ENCODE data around the gene MB.

Gene MB

DNA sequence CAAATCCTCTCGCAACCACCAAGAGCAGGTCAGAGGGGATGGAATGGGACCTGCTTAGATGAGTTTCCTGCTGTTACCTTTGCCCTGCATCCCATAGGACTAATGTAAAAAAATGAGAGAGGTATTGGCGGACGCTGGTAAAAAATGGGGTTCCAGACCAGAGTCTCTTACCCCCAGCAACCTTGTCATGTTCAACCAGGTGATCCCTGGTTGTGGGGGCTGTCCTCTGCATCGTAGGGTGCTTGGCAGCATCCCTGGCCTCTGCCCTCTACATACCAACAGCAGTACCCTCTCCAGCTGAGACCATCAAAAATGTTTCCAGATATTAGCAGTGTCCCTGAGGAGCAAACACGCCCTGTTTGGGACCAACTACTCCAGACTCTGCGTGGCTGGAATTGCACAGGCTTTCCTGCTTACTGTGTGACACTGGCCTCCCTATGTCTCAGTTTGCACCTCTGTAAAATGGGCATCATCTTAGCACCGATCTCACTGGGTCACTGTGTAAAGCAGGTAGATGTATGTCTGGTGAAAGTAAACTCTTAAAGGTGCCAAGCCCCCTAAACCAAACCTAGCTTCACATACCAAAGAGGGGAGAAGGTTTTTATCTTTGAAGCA is 32.6 kb upstream of the MB start:
- peak overlapping the region; percentile 75 for H3K4me3 ChIP-seq (replicated peaks; ENCODE audit: low read depth, low read length)
- TF ChIP-seq, protein P1, sequence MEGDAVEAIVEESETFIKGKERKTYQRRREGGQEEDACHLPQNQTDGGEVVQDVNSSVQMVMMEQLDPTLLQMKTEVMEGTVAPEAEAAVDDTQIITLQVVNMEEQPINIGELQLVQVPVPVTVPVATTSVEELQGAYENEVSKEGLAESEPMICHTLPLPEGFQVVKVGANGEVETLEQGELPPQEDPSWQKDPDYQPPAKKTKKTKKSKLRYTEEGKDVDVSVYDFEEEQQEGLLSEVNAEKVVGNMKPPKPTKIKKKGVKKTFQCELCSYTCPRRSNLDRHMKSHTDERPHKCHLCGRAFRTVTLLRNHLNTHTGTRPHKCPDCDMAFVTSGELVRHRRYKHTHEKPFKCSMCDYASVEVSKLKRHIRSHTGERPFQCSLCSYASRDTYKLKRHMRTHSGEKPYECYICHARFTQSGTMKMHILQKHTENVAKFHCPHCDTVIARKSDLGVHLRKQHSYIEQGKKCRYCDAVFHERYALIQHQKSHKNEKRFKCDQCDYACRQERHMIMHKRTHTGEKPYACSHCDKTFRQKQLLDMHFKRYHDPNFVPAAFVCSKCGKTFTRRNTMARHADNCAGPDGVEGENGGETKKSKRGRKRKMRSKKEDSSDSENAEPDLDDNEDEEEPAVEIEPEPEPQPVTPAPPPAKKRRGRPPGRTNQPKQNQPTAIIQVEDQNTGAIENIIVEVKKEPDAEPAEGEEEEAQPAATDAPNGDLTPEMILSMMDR (IDR thresholded peaks at IDR 0.05; ENCODE audit: insufficient read depth, low read length, poor library complexity, severe bottlenecking): no peak
- DNase-seq (ENCODE audit: extremely low read depth, insufficient read length): no peak
- no peaks in the 10 kb centered on the region for H3K36me3 ChIP-seq (ENCODE audit: control insufficient read depth, insufficient read depth, low read length)
- H3K27me3 ChIP-seq (replicated peaks; ENCODE audit: control insufficient read depth, insufficient read depth, low read length): no peaks in the 10 kb centered on the region

DNA sequence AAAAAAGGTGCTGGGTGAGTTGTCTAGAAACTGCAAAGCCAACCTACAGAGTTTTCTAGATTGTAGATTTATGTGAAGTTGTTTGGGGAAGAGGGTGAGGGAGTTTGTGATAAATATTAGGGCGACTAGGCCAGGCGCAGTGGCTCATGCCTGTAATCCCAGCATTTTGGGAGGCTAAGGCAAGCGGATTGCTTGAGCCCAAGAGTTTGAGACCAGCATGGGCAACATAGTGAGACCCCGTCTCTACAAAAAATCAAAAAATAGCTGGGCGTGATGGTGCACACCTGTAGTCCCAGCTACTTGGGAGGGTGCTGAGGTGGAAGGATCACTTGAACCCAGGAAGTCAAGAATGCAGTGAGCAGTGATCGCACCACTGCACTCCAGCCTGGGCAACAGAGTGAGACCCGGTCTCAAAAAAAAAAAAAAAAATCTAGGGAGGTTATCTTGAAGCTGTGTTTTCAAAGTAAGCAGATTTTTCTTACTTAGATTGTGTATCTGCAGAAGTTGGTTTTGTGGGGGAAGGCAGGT is 32.0 kb upstream of the MB start:
- Histone ChIP-seq H3K36me3 (ENCODE audit: control insufficient read depth, insufficient read depth, low read length) (no peaks in the 10 kb centered on the region), H3K27me3 (replicated peaks; ENCODE audit: control insufficient read depth, insufficient read depth, low read length) (no peaks in the 10 kb centered on the region), H3K4me3 (replicated peaks; ENCODE audit: low read depth, low read length) (peak overlapping the region; percentile 75)
- TF ChIP-seq, protein P1 (IDR thresholded peaks at IDR 0.05; ENCODE audit: insufficient read depth, low read length, poor library complexity, severe bottlenecking): no peak
- DNase-seq (ENCODE audit: extremely low read depth, insufficient read length): no peak

DNA sequence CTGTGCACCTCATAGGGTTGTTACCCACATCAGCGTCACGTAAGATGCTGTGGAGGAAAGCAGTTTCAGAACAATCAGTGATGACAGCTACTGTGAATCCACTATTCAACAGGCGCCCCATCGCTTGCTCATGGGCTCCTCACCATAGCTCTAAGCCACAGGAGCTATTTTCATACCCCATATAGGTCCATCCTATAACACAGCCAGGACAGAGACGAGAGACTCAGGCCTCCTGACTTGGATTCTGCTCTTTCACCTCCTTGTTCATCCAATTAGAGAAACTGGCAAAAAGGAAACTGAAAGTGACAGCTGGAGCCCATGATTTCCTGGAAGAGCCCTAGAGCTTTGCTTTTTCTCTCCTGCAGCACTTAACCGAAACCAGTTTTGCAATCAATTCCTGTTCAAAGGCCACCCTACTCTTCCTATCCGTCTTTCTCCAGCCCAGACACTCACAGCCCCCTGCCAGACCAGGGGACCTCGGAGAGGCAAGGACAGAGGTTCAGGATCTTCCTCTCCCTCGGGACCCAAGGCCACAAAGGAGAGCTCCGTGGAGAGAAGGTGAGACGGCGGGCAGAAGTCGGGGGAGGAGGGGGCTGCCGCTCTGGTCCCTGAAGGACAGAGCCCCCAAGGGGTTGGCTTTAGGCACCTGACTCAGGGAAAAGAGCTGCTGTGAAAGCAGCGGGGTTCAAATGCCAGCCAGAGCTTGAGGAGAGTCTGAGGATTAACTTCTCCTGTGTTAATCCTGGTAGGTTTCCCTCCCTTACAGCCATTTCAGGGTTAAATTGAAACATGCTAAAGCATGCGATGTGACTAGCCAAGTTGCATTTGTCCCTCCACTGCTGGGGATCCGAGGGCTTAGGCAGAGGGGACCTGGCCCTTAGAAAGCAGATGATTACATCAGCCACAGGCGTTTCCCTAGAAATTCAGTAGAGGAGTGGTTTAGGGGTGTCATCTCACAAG is 31.2 kb upstream of the MB start, which contains the start of gene APOL6:
Gene APOL6 (plus strand): TSS at position 381 of the 960 bp plus-strand sequence. CDS start 7,980 bp downstream, outside the sequence.
- Histone ChIP-seq H3K4me3 (replicated peaks; ENCODE audit: low read depth, low read length) (peak within 1 kb of the TSS; percentile 75), H3K27me3 (replicated peaks; ENCODE audit: control insufficient read depth, insufficient read depth, low read length) (no peaks in the 10 kb centered on the region), H3K36me3 (ENCODE audit: control insufficient read depth, insufficient read depth, low read length) (no peaks in the 10 kb centered on the region)
- DNase-seq (ENCODE audit: extremely low read depth, insufficient read length): peak; percentile 72
- TF ChIP-seq, protein P1 (IDR thresholded peaks at IDR 0.05; ENCODE audit: insufficient read depth, low read length, poor library complexity, severe bottlenecking): no peak

DNA sequence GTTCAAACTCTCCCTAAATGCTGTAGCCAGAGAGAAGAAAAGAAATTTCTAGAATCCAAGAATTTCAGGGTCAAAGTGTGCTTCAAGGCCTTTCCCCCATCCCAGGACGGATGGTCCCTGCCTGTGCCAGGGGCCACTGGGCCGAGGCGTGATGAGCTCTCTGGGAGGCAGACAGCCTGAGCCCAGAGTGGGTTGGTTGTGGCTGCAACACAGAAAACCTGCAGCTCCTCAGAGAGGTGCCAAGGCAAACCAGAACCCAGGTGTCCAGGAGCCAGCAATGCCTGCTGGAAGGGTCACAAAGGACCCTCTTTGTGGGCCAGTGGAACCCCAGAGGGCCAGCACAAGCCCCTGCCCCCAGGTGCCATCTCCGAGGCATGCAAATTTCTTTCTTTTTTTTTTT is 28.5 kb upstream of the MB start:
- H3K36me3 ChIP-seq (ENCODE audit: control insufficient read depth, insufficient read depth, low read length): no peaks in the 10 kb centered on the region
- DNase-seq (ENCODE audit: extremely low read depth, insufficient read length): no peak
- H3K4me3 ChIP-seq (replicated peaks; ENCODE audit: low read depth, low read length): no peak overlapping the region
- TF ChIP-seq, protein P1 (IDR thresholded peaks at IDR 0.05; ENCODE audit: insufficient read depth, low read length, poor library complexity, severe bottlenecking): no peak
- H3K27me3 ChIP-seq (replicated peaks; ENCODE audit: control insufficient read depth, insufficient read depth, low read length): no peaks in the 10 kb centered on the region; the same call in 1 of the 2 replicates

DNA sequence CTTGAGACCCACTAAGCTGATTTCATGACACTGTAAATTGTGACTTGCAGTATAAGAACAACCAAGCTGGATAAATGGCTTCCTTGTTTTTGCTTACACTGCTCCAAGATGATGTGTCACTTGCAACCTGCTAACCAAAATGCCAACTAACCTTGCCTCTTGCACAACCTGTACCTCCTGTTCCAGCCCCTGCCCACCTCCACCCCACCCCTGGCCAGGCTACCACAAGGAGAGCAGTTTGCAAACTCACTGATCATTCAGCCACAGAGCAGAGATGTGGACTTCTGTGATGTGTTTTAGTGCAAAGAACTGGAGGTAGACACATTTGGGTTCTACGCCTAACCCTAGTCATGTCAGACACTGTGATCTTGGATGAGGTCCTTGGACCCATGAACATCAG is 26.9 kb upstream of the MB start:
- H3K27me3 ChIP-seq (replicated peaks; ENCODE audit: control insufficient read depth, insufficient read depth, low read length): no peaks in the 10 kb centered on the region; the same call in 1 of the 2 replicates
- DNase-seq (ENCODE audit: extremely low read depth, insufficient read length): no peak
- no peaks in the 10 kb centered on the region for H3K36me3 ChIP-seq (ENCODE audit: control insufficient read depth, insufficient read depth, low read length)
- no peak overlapping the region for H3K4me3 ChIP-seq (replicated peaks; ENCODE audit: low read depth, low read length)
- TF ChIP-seq, protein P1 (IDR thresholded peaks at IDR 0.05; ENCODE audit: insufficient read depth, low read length, poor library complexity, severe bottlenecking): no peak
